ENCODE measurements around the gene ADM2. TPM values are rescaled to one million over a fixed set of nuclear protein-coding genes. Genes with fewer than 3 reads are reported as not detected.
A peak's percentile ranks its signal among the peaks of the same experiment; 100 is the strongest.

The ADM2 gene
- total RNA-seq, 6 experiments from 2014 or later = 1.0 to 19.2 (median 2.2) TPM

DNA sequence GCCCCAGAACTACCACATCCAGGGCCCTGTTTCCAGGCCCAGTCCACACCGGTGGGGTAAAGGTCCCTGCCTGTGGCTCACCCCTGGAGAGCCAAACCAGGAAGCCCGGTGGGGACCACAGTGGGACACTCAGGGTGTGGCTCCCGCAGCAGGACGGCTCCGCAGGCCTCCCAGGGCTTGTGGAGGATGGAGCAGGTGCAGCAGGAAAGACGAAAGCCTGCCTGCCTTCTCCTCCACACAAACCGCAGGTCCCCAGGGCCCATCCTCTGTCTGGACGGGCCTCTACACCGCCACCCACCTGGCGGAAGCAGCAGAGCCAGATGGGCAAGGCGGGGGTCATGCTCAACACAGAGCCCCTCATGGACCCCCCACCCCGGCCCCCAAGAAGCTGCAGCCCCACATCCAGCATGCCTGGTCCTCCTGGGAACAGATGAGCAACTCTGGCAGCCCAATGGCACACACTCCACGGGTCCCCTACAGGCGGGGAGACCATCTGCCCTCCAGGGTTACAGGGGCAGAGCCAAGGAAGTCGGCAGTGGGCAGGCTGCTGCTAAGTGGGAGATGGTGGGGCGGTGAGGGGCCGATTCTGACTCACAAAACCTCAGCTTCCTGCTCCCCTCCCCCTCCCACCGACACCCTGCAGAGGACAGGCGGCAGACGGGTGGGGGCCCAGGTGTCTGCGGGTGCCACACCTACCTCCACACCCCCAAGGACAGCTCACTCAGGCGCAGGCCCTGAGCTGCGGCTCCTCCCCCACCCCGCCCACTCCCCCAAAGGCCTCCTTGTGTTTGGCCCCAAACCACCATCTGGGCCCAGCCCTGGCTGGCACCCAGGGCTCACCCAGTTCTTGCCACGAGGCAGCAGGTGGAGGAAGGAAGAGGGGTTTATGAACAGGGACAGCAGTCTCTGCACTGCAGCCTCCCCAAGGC is 11.7 kb upstream of the ADM2 start:
- no peaks in the 10 kb centered on the region for H3K9me3 ChIP-seq
- no peak overlapping the region for H3K27ac ChIP-seq
- no peaks in the 10 kb centered on the region for H3K27me3 ChIP-seq
- DNase-seq = no peak
- peaks cover 0 to 31% (median 17%) of the 10 kb centered on the region in 4 donors for H3K36me3 ChIP-seq
- intact Hi-C loops (cut with DNase I) = no loop called here
- ATAC-seq = peak; percentile 19 to 56 (median 36)
- WGBS (ENCODE audit: insufficient coverage, low coverage, low lambda C conversion rate, missing lambda C conversion rate) = 20% methylated on average over 1 of the region's 25 CpGs
- peaks cover 0 to 8% (median 4%) of the 10 kb centered on the region in 4 donors for H3K4me1 ChIP-seq
- H3K4me3 ChIP-seq = no peak overlapping the region
- TF ChIP-seq, protein P1, sequence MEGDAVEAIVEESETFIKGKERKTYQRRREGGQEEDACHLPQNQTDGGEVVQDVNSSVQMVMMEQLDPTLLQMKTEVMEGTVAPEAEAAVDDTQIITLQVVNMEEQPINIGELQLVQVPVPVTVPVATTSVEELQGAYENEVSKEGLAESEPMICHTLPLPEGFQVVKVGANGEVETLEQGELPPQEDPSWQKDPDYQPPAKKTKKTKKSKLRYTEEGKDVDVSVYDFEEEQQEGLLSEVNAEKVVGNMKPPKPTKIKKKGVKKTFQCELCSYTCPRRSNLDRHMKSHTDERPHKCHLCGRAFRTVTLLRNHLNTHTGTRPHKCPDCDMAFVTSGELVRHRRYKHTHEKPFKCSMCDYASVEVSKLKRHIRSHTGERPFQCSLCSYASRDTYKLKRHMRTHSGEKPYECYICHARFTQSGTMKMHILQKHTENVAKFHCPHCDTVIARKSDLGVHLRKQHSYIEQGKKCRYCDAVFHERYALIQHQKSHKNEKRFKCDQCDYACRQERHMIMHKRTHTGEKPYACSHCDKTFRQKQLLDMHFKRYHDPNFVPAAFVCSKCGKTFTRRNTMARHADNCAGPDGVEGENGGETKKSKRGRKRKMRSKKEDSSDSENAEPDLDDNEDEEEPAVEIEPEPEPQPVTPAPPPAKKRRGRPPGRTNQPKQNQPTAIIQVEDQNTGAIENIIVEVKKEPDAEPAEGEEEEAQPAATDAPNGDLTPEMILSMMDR (IDR thresholded peaks at IDR 0.05) = no peak
- TF ChIP-seq POLR2A (IDR thresholded peaks at IDR 0.05) = no peak

DNA sequence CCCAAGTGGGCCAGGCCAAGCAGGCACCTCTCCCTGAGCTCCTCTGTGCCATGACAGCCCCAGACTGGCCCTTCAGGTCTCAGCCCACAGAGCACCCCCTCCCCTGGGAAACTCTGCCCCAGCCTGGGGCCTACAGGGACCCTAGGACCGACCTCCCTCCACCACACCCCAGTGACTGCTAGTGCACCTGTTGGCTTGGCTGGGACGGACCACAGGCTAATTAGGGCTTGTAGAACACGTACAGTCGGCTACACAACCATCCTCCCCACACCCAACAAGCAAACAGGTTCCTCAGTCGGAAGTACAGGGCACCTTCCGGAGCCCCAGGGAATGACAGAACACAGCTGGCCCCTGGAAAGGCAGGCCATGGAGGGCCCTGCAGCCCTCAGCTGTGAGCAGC is 10.9 kb upstream of the ADM2 start:
- H3K4me3 ChIP-seq = no peak overlapping the region
- H3K27me3 ChIP-seq = no peaks in the 10 kb centered on the region
- no peak for TF ChIP-seq POLR2A (IDR thresholded peaks at IDR 0.05)
- TF ChIP-seq, protein P1 (IDR thresholded peaks at IDR 0.05) = no peak
- peaks cover 0 to 13% (median 4%) of the 10 kb centered on the region in 4 donors for H3K4me1 ChIP-seq
- no peaks in the 10 kb centered on the region for H3K9me3 ChIP-seq
- 80% methylated on average over 3 of the region's 6 CpGs for WGBS (ENCODE audit: insufficient coverage, low coverage, low lambda C conversion rate, missing lambda C conversion rate)
- ATAC-seq (no peak), DNase-seq (no peak)
- intact Hi-C loops (cut with DNase I) = no loop called here
- H3K36me3 ChIP-seq = peaks cover 0 to 26% (median 13%) of the 10 kb centered on the region in 4 donors
- no peak overlapping the region for H3K27ac ChIP-seq

DNA sequence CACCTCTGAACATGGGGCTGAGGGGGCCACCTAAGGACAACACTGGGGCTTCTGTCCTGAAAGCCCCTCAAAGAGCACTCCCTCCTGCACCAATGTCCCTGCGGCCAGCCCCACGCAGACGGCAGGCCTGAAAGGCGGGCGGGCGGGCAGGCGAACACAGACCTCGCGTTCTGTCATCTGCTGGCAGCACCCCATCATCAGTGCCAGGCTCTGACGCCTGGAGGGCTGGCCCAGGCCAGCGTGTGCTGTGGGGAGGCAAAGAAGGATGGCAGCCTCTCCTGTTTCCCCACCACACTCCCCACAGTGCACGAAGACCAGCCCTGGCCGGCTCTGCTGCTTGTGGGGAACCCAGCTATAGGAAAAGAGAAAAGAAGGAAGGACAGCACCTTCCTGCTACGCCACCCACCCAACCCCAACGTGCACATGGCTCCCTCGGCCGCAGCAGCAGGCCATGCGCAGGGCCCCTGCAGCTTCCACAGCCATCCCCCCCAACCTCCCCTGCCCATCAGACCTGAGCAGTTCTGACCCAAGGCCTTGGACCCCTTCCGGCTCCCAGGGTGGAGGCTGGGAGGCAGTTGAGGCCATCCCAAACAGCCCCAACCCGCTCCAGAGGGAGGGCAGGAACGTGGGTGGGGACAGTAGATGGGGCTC is 10.0 kb upstream of the ADM2 start:
- intact Hi-C loops (cut with DNase I) = no loop called here
- TF ChIP-seq, protein P1 (IDR thresholded peaks at IDR 0.05) = no peak
- ATAC-seq (no peak), DNase-seq (no peak)
- 90% methylated on average over 4 of the region's 21 CpGs for WGBS (ENCODE audit: insufficient coverage, low coverage, low lambda C conversion rate, missing lambda C conversion rate)
- no peak overlapping the region for H3K4me3 ChIP-seq
- H3K4me1 ChIP-seq = peaks cover 0 to 17% (median 4%) of the 10 kb centered on the region in 4 donors
- peaks cover 0 to 17% (median 7%) of the 10 kb centered on the region in 4 donors for H3K36me3 ChIP-seq
- H3K27me3 ChIP-seq = no peaks in the 10 kb centered on the region
- no peak overlapping the region for H3K27ac ChIP-seq
- no peaks in the 10 kb centered on the region for H3K9me3 ChIP-seq

GRCh38 chr22:50471962-50472361 is 9.4 kb upstream of the ADM2 start:
- TF ChIP-seq, protein P1 (IDR thresholded peaks at IDR 0.05) = no peak
- TF ChIP-seq POLR2A (IDR thresholded peaks at IDR 0.05) = no peak
- H3K4me3 ChIP-seq = no peak overlapping the region
- intact Hi-C loops (cut with DNase I) = no loop called here
- ATAC-seq = no peak
- H3K36me3 ChIP-seq = peaks cover 0 to 11% (median 4%) of the 10 kb centered on the region in 4 donors
- H3K9me3 ChIP-seq = no peaks in the 10 kb centered on the region
- H3K27ac ChIP-seq = no peak overlapping the region
- H3K4me1 ChIP-seq = peaks cover 0 to 17% (median 4%) of the 10 kb centered on the region in 4 donors
- 60% methylated on average over 2 of the region's 5 CpGs for WGBS (ENCODE audit: insufficient coverage, low coverage, low lambda C conversion rate, missing lambda C conversion rate)
- DNase-seq = no peak
- no peaks in the 10 kb centered on the region for H3K27me3 ChIP-seq

Measured in right lobe of liver (tissue), 6 donors.